Stimulated activated CD8-positive, alpha-beta memory T cell treated with anti-CD3 and anti-CD28 coated beads, Interleukin-7, amount 100 ng/mL, for 48 hours (primary cell): ENCODE measurements around the gene KIAA1958.
"Not testable (repeated sequence)": the region's sequence is repeated elsewhere in the genome, so short reads cannot be mapped to it uniquely, and the experiment has no call there.

Experiments used
- DNase-seq, 2 donors: peaks; one replicate each; pipeline ENCODE4 v3.0.0-alpha.2; 2020; ENCODE audit warnings: low read depth in 1 of 2; ENCODE audit errors: extremely low read depth in 1 of 2

KIAA1958 gene

DNA sequence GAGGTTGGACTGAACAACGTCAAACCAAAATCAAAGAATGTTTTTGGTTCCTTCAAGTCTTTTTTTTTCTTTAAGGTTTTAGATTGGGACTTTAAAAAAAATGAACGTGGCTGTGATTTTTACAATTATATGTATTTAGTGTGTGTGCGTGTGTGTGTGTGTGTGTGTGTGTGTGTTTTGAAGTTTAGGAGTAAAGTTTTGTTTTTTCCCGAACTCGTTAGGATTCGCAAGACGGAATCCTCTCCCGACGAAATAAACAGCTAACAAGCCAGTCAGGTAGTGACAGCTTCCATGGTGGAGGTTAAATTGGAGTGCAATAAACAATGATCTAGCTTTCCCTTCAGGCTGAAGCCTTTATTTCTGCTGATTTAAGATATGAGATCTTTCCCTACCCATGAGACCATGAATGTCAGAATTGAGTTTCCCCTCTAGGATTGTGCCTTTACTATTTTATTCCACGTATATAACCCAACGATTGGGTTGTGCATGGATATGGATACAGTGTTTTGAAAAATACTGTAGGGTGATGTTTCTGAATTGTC is 1.2 kb downstream of the KIAA1958 start:
- no peak for DNase-seq

DNA sequence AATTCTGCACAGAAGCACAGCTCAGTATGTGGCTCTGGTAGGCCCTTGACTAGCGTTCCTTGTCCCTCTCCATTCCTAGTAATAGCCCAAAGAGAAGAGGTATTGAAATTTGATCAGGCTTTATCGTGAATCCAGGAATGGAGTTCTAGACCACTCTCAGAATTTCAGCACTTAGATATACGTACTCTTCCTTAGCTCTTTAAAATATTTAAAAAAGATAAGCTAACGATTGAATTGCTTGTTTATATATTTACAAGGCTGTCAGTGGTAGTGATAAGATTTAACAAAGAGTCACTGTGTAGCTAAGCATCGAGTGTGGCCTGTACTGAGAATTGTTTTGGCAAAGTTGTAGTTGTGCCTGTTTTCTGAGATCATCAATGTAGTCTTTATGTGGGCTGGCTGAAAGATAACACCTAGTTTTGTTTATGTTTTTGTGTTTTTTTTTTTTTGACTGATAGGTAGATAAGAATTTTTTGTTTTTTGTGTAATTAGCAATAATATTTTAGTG is 2.5 kb downstream of the KIAA1958 start:
- no peak for DNase-seq

GRCh38 chr9:112489876-112490666 is 3.4 kb downstream of the KIAA1958 start:
- no peak for DNase-seq

DNA sequence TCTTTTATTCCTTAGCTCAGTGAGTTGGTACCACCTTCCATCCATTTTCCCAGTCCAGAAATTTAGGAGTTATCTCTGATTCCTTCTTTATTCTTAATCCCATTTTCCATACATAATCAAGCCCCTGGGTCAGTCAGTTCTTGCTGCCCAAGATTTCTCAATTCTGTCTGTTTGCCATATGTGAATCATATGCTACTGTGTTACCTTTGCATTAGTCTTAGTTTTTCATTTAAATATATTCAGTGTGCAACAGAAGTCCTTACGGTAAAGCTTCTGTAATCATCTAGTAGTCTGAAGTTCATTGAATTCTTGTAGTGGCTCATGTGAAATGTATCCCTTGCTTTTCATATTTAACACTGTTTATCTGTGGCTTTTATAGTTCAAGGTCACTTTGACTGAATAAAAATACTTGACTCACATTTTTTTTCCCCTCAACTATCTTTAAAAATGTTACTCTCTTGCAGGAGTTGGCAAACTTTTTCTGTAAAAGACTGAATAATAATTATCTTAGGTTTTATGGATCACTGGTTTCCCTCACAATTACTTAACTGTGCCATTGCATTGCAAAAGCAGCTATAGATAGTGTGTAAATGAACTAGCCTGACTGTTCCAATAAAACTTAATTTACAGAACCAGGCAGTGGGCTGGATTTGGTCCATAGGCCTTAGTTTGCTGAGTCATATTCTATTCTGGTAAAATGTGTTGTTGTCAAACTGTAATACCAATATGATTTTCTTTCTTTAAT is 6.9 kb downstream of the KIAA1958 start:
- DNase-seq = no peak

GRCh38 chr9:112494153-112494552 is 7.5 kb downstream of the KIAA1958 start:
- no peak for DNase-seq

- DNase-seq = no peak
These were observed 9.0 kb downstream of the KIAA1958 start for GRCh38 chr9:112495614-112496013.

DNA sequence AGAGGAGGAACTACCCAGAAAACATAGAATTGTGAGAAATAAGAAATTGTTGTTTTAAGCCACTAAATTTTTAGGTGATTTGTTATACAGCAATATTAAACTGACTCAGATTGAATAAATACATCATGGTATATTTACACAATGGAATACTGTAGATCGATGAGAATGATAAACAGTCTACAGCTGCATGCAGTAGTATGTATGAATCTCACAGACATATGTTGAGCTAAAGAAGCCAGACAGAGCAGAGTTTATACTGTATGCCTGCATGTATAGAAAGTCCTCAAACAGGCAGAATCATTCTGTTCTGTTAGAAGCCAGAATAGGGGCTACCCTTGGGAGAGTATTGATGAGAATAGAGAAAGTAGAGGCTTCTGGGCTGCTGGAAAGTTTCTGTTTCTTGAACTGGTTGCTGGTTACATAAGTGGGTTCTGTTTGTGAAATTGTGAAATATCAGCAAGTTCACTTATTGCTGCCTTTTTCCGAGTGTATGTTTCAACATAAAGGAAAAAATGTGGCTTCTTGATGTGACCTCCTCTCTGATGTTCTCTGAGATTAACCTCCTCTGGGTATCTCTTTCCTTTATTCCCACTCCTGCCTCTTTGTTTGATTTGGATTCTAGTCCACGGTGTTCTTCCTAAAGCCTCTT is 9.6 kb downstream of the KIAA1958 start:
- DNase-seq = no peak

- no peak for DNase-seq
These were observed 14.2 kb downstream of the KIAA1958 start for GRCh38 chr9:112500842-112501241.

- DNase-seq = no peak
These were observed 14.7 kb downstream of the KIAA1958 start for GRCh38 chr9:112501287-112501686.

GRCh38 chr9:112502175-112502946 is 15.7 kb downstream of the KIAA1958 start:
- no peak for DNase-seq

DNA sequence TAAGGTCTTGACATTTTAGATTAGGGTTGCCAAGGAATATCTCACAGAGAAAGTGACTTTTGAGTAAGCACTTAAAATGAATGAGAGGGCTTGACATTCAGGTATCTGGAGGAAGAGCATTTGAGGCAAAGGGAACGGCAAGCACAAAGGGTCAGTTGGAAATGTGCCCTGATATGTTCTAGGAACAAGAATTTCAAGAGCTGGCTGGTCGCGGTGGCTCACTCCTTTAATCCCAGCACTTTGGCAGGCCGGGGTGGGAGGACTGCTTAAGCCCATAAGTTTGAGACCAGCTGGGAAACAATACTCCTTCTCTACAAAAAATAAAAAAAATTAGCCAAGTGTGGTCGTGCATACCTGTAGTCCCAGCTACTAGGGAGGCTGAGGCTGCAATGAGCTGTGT is 16.5 kb downstream of the KIAA1958 start:
- no peak for DNase-seq

DNA sequence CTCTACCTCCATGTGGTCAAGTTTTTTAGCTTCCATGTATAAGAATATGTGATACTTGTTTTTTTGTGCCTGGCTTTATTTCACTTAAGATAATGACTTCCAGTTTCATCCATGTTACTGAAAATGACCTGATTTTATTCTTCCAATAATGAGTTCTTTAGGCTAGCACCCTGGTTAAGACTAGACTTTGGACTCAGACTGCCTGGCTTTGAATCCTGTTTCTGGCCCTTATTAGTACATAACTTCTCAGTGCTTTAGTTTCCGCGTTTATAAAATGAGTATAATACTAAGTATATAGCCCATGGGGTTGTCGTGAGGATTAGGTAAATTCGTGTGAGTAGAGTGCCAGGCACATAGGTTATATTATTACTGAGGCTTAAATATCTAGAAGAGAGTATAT is 18.5 kb downstream of the KIAA1958 start:
- DNase-seq = no peak

GRCh38 chr9:112505607-112506006 is 19.0 kb downstream of the KIAA1958 start:
- DNase-seq = no peak

DNA sequence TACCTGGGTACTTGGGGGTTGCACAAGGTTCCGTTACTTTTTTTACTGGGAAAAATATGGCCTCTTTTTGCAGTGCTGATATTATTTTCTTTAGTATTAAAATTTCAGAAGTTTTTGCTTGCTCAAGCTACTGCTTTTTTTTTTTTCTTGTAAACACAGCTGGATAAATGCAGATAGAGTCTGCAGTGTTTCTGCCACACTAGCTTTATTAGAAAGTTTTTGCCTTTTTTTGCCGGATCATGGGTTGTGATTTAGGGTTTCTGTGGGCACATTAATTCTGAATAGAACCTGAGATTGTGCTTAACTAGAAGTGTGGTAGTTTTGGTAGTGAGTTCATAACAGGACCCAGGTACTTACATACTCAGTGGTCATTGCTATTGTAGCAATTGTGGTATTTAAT is 19.9 kb downstream of the KIAA1958 start:
- no peak for DNase-seq

- DNase-seq = no peak
These were observed 20.5 kb downstream of the KIAA1958 start for GRCh38 chr9:112507001-112507680.

GRCh38 chr9:112508377-112508776 is 21.8 kb downstream of the KIAA1958 start:
- no peak for DNase-seq

DNA sequence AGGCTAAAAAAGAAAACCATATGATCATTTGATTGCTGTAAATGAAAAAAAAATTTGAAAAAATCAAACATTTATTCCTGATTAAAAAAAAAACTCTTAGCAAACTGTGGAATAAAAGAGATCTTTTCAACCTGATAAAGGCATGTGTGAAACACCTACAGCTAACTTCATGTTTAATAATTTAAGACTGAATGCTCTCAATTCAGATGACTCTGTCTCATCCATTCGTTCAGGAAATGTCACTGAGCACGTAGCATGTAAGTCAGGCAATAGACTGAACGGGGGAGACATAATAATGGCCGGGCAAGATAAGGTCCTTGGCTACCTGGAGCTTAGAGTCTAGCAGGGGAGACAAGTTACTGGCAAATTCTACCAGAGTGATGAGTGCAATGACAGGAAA is 25.8 kb downstream of the KIAA1958 start:
- not testable (repeated sequence) for DNase-seq

GRCh38 chr9:112516769-112517168 is 30.1 kb downstream of the KIAA1958 start:
- DNase-seq = no peak

GRCh38 chr9:112520069-112520468 is 33.4 kb downstream of the KIAA1958 start:
- DNase-seq = no peak

DNA sequence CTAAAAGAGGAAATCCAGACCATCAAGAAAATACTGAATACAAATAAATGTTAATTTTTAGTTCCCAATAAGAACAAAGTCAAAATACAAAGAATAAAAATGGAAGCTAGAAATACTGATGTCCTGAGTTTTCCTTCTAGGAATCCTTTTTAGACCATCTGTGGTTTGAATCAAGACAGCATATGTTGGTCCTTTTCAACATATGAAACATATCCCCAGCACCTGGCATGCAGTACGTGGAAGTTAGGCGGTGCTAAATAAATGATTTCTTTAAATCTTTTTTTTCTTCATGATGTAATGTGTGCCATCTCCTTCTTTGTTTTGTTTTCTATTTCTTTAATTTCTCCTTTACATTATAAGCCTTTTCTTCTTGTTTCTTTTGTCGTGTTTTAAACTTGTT is 34.0 kb downstream of the KIAA1958 start:
- DNase-seq = no peak
